Testis (tissue), 3 donors: ENCODE results near the gene FAM210A. TPM values are rescaled to one million over a fixed set of nuclear protein-coding genes. Genes with fewer than 3 reads are reported as not detected.
A peak's percentile ranks its signal among the peaks of the same experiment; 100 is the strongest.

Experiments
- DNase-seq: peaks from one replicate; pipeline ENCODE4 v3.0.0-alpha.2; 2019
- H3K27ac ChIP-seq, 2 donors: fragments of 200-600 bp; sonication (generic); one replicate each; pipeline ENCODE4 v1.5.1; 2019
- H3K27me3 ChIP-seq: fragments of 200-600 bp; sonication (generic); one replicate; pipeline ENCODE4 v1.5.1; 2019
- H3K36me3 ChIP-seq: fragments of 200-600 bp; sonication (generic); one replicate; pipeline ENCODE4 v1.5.1; 2017; ENCODE audit warnings: low read depth; ENCODE audit errors: missing control alignments
- H3K4me1 ChIP-seq: fragments of 200-600 bp; sonication (generic); one replicate; pipeline ENCODE4 v1.5.1; 2019
- H3K4me3 ChIP-seq, 2 donors: fragments of 200-600 bp; sonication (generic); one replicate each; pipeline ENCODE4 v1.5.1; 2017 to 2019
- H3K9me3 ChIP-seq: fragments of 200-600 bp; sonication (generic); one replicate; pipeline ENCODE4 v1.5.1; 2017
- CTCF ChIP-seq, 3 experiments: fragments of 450-650 bp in 2 of 3; fragments of 200-600 bp in 1 of 3; sonication (generic) in 1 of 3; IDR thresholded peaks; one replicate each; pipeline ENCODE4 v1.5.1; 2016 to 2019; ENCODE audit warnings: antibody characterized with exemption in 3 of 3, mild to moderate bottlenecking in 2 of 3, moderate library complexity in 1 of 3
- POLR2A ChIP-seq: fragments of 450-650 bp; IDR thresholded peaks from one replicate; pipeline ENCODE4 v1.6.1; 2017; ENCODE audit warnings: antibody characterized with exemption, mild to moderate bottlenecking, moderate library complexity
- WGBS, 2 donors: methylation state at CpG; one replicate each; pipeline ENCODE4 v1.1.5; 2018; 5-methylcytosine and 5-hydroxymethylcytosine counted together
- intact Hi-C: fragments of 100-400 bp; cut with DNase I; formaldehyde crosslinking; loops from one replicate; pipeline ENCODE4 v1.15.1; 2023; ENCODE audit warnings: low total_unique reads
- polyA plus RNA-seq: library from polyadenylated mRNA; stranded (reverse); fragments of 350-450 nt; fragmentation: Illumina TruSeq; extraction: RNeasy Lipid Tissue Mini Kit (QIAGEN cat#74804); gene quantifications from one replicate; pipeline ENCODE4 v1.2.3, GENCODE V29; 2014; ENCODE audit warnings: low read depth, low replicate concordance; ENCODE audit not compliant: insufficient read depth
- total RNA-seq, 2 donors: library from RNA; depleted of rRNA; stranded (reverse); fragments of >200 nt; gene quantifications; one replicate each; pipeline ENCODE4 v1.2.3, GENCODE V29; 2016

FAM210A gene
- total and polyA plus RNA-seq, 3 donors from 2014 or later, result 22.6 to 28.7 (median 24.5) TPM

- no peak overlapping the region for H3K27ac ChIP-seq
- no peaks in the 10 kb centered on the region for H3K27me3 ChIP-seq
- intact Hi-C loops, result loop anchor here (10.0 kb wide), 1 partner anchor 407 kb away; the partner anchor contains the start of gene LDLRAD4
- peaks cover 4% of the 10 kb centered on the region for H3K4me1 ChIP-seq
- TF ChIP-seq CTCF (IDR thresholded peaks at IDR 0.05) (no peak), POLR2A (no peak)
- no peak for DNase-seq
- H3K4me3 ChIP-seq, result no peak overlapping the region
- 94 to 98% methylated on average over 16 to 23 of the region's 23 CpGs for WGBS, 2 donors
- H3K9me3 ChIP-seq, result no peaks in the 10 kb centered on the region
- H3K36me3 ChIP-seq, result no peaks in the 10 kb centered on the region
These were observed 104.9 kb downstream of the FAM210A start for GRCh38 chr18:13621446-13621849.

- DNase-seq, result peak; percentile 8
- Histone ChIP-seq H3K4me3 (no peak overlapping the region), H3K27ac (no peak overlapping the region), H3K27me3 (no peaks in the 10 kb centered on the region), H3K4me1 (peaks cover 4% of the 10 kb centered on the region), H3K9me3 (no peaks in the 10 kb centered on the region), H3K36me3 (no peaks in the 10 kb centered on the region)
- WGBS, 2 donors, result 96 to 97% methylated on average over 12 to 29 of the region's 29 CpGs
- intact Hi-C loops, result loop anchor here (10.0 kb wide), 1 partner anchor 406 kb away; the partner anchor contains the start of gene LDLRAD4
- TF ChIP-seq CTCF (IDR thresholded peaks at IDR 0.05), result no peak
- no peak for TF ChIP-seq POLR2A
These were observed 105.4 kb downstream of the FAM210A start for GRCh38 chr18:13620818-13621445.

- Histone ChIP-seq H3K36me3 (no peaks in the 10 kb centered on the region), H3K4me3 (no peak overlapping the region), H3K27me3 (no peaks in the 10 kb centered on the region), H3K9me3 (no peaks in the 10 kb centered on the region), H3K27ac (no peak overlapping the region), H3K4me1 (peaks cover 4% of the 10 kb centered on the region)
- TF ChIP-seq CTCF (IDR thresholded peaks at IDR 0.05), result no peak
- no peak for TF ChIP-seq POLR2A
- intact Hi-C loops, result loop anchor here (10.0 kb wide), 1 partner anchor 405 kb away; the partner anchor contains the start of gene LDLRAD4
- peak; percentile 5 for DNase-seq
- 90 to 92% methylated on average over 10 of the region's 10 CpGs for WGBS, 2 donors
These were observed 106.1 kb downstream of the FAM210A start for GRCh38 chr18:13620206-13620672.

- no peak overlapping the region for H3K4me3 ChIP-seq
- no peak overlapping the region for H3K27ac ChIP-seq
- no peaks in the 10 kb centered on the region for H3K9me3 ChIP-seq
- 86 to 90% methylated on average over 13 to 20 of the region's 20 CpGs for WGBS, 2 donors
- intact Hi-C loops, result loop anchor here (10.0 kb wide), 1 partner anchor 405 kb away; the partner anchor contains the start of gene LDLRAD4
- H3K4me1 ChIP-seq, result peaks cover 4% of the 10 kb centered on the region
- H3K36me3 ChIP-seq, result no peaks in the 10 kb centered on the region
- H3K27me3 ChIP-seq, result no peaks in the 10 kb centered on the region
- TF ChIP-seq CTCF (IDR thresholded peaks at IDR 0.05), result no peak
- no peak for TF ChIP-seq POLR2A
- DNase-seq, result peak; percentile 4
These were observed 106.7 kb downstream of the FAM210A start for GRCh38 chr18:13619505-13620205.
